Measurements from ENCODE around the gene ZNF500. TPM values are rescaled to one million over a fixed set of nuclear protein-coding genes. Genes with fewer than 3 reads are reported as not detected.

The ZNF500 gene
- total and polyA plus RNA-seq, 2 of the 4 experiments (the other 2 are of a cell fraction) = 4.5 to 5.9 TPM

- no peak overlapping the region for H2BK5ac ChIP-seq (ENCODE audit: low read depth, low read length, poor library complexity, severe bottlenecking)
- H3K27ac ChIP-seq (ENCODE audit: insufficient read depth, low read length) = no peak overlapping the region
- peaks cover 5% of the 10 kb centered on the region; the same call in 1 of the 2 replicates for H3K4me1 ChIP-seq (ENCODE audit: control insufficient read depth, insufficient read depth, low read length)
- H3K9ac ChIP-seq (ENCODE audit: low read depth, low read length) = no peak overlapping the region
- H3K79me1 ChIP-seq (ENCODE audit: low read depth in 1 of 2, low read length in 2 of 2) = peaks cover 0 to 7% of the 10 kb centered on the region in 2 experiments; a peak in 2 of 4 replicates
- in situ Hi-C loops (cut with MboI; ENCODE audit: low sequenced_read_pairs) = no loop called here
- H4K5ac ChIP-seq (ENCODE audit: low read depth, low read length) = no peak overlapping the region
- H4K8ac ChIP-seq (ENCODE audit: low read depth in 2 of 2, low read length in 2 of 2) = no peak overlapping the region
- no peak overlapping the region for H2AK9ac ChIP-seq (replicated peaks; ENCODE audit: low read depth, low read length, poor library complexity)
- no peak overlapping the region; the same call in 1 of the 2 replicates for H3K4me2 ChIP-seq (ENCODE audit: low read depth, low read length)
- H3K27me3 ChIP-seq (ENCODE audit: control insufficient read depth, insufficient read depth, low read length) = no peaks in the 10 kb centered on the region
- no peaks in the 10 kb centered on the region for H3K9me1 ChIP-seq (ENCODE audit: insufficient read depth, low read length)
- no peak overlapping the region for H2AK5ac ChIP-seq (ENCODE audit: low read depth, low read length)
- H3K36me3 ChIP-seq (ENCODE audit: control insufficient read depth, insufficient read depth, low read length) = peaks cover 28% of the 10 kb centered on the region
- no peak overlapping the region for H4K91ac ChIP-seq (ENCODE audit: insufficient read depth, low read depth, low read length)
- no peak overlapping the region for H3K23ac ChIP-seq (ENCODE audit: low read depth, low read length)
- H3K14ac ChIP-seq (replicated peaks; ENCODE audit: low read depth, low read length) = no peak overlapping the region
- ChIA-PET POLR2A (ENCODE audit: unreplicated experiment) (interaction anchor here (0.6 to 0.7 kb wide), 2 partner anchors 31 to 33 kb away, joined by 3 to 12 read pairs; no protein-coding TSS in a partner anchor), CTCF (no interaction called here)
- no peak overlapping the region for H3K4me3 ChIP-seq (ENCODE audit: insufficient read depth, low read depth, low read length)
- intact Hi-C loops (cut with micrococcal nuclease) = loop anchor here (2.0 to 5.0 kb wide), 2 partner anchors 36 to 153 kb away; partner anchors contain the start of gene ZNF500
- H4K20me1 ChIP-seq (ENCODE audit: insufficient read depth, low read length) = no peaks in the 10 kb centered on the region; the same call in 1 of the 2 replicates
- 56% methylated on average over 3 of the region's 8 CpGs; no CpG with 5 or more reads in 1 of the 2 experiments for WGBS, 2 experiments (ENCODE audit: extremely low coverage in 2 of 2, insufficient read length in 1 of 2)
- no TSS peak for BruUV-seq (replicated peaks)
- no peak overlapping the region for H2BK15ac ChIP-seq (ENCODE audit: low read depth, low read length)
- no peak for DNase-seq
- no peak for ATAC-seq (ENCODE audit: low read depth)
- no peak overlapping the region for H3K56ac ChIP-seq (ENCODE audit: extremely low read depth, insufficient read depth, low read length)
- no peak overlapping the region for H3K4ac ChIP-seq (ENCODE audit: low read depth, low read length)
- no peaks in the 10 kb centered on the region for H3K9me3 ChIP-seq (ENCODE audit: control insufficient read depth, insufficient read depth, low read length)
- no peak overlapping the region for H2BK20ac ChIP-seq (ENCODE audit: low read depth, low read length)
- no peak overlapping the region for H2AFZ ChIP-seq (replicated peaks; ENCODE audit: low read length, poor library complexity)
- dilution Hi-C loops (cut with HindIII; ENCODE audit: low sequenced_read_pairs, unreplicated experiment) = no loop called here
- TF ChIP-seq POLR2A (IDR thresholded peaks at IDR 0.05; ENCODE audit: low read depth, low read length) (no peak), RFX5 (IDR thresholded peaks at IDR 0.05; ENCODE audit: low read depth, low read length) (no peak), SMC3 (IDR thresholded peaks at IDR 0.05; ENCODE audit: low read depth, low read length) (no peak), RAD21 (IDR thresholded peaks at IDR 0.05; ENCODE audit: low read length) (no peak), NFE2L2 (IDR thresholded peaks at IDR 0.05; ENCODE audit: low read depth, low read length) (no peak), MAFK (IDR thresholded peaks at IDR 0.05; ENCODE audit: low read depth, low read length) (no peak), CHD1 (IDR thresholded peaks at IDR 0.05; ENCODE audit: low read depth, low read length) (no peak), USF2 (IDR thresholded peaks at IDR 0.05; ENCODE audit: low read depth, low read length) (no peak), CTCF (conservative IDR thresholded peaks at IDR 0.05; ENCODE audit: low read depth, low read length) (no peak), CEBPB (IDR thresholded peaks at IDR 0.05; ENCODE audit: low read depth, low read length) (no peak), ELK1 (IDR thresholded peaks at IDR 0.05; ENCODE audit: borderline replicate concordance, low read depth, low read length) (no peak), BHLHE40 (IDR thresholded peaks at IDR 0.05; ENCODE audit: low read depth, low read length) (no peak), MAZ (IDR thresholded peaks at IDR 0.05; ENCODE audit: borderline replicate concordance, low read depth, low read length) (no peak), RCOR1 (IDR thresholded peaks at IDR 0.05; ENCODE audit: insufficient replicate concordance, low read length) (no peak), MXI1 (IDR thresholded peaks at IDR 0.05; ENCODE audit: borderline replicate concordance, low read depth, low read length) (no peak), FOS (IDR thresholded peaks at IDR 0.05; ENCODE audit: low read depth, low read length) (no peak)
- H3K18ac ChIP-seq (ENCODE audit: low read depth, low read length) = no peak overlapping the region
- H2BK120ac ChIP-seq (ENCODE audit: low read depth, low read length) = no peak overlapping the region
Measured at GRCh38 chr16:4803401-4803844, 36.5 kb upstream of the ZNF500 start.
